ENCODE results near the gene CDR2L.

DNA sequence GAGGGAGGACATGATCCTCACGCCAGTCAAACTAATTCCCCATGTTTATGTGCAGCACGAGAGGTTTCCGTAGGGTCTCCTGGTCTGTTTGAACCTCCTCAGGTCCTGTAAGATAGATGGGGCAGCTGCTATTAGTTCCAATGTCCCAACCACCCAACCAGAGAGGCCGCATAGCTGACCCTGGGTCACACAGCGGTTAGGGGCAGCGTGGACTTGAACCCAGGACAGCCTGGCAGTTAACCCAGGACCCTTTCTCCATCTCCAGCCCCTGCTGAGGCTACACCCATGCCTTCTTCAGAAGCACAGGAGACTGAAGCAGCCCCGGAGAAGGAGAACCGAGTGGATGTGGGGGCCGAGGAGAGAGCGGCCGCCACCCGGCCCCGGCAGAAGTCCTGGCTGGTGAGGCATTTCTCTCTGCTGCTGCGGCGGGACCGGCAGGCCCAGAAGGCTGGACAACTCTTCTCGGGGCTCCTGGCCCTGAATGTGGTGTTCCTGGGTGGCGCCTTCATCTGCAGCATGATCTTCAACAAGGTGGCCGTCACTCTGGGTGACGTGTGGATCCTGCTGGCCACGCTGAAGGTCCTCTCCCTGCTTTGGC is 46.2 kb upstream of the CDR2L start:
- TF ChIP-seq POLR2A (IDR thresholded peaks at IDR 0.05; ENCODE audit: low read length) (no peak), MAZ (IDR thresholded peaks at IDR 0.05; ENCODE audit: borderline replicate concordance, low read depth, low read length) (no peak), NFE2L2 (conservative IDR thresholded peaks at IDR 0.05; ENCODE audit: low read length) (no peak), CHD4 (IDR thresholded peaks at IDR 0.05; ENCODE audit: borderline replicate concordance) (no peak), EP300 (IDR thresholded peaks at IDR 0.05) (no peak), CEBPB (IDR thresholded peaks at IDR 0.05) (no peak), RCOR1 (IDR thresholded peaks at IDR 0.05; ENCODE audit: low read depth, low read length) (no peak)
- TF ChIP-seq, protein P1, sequence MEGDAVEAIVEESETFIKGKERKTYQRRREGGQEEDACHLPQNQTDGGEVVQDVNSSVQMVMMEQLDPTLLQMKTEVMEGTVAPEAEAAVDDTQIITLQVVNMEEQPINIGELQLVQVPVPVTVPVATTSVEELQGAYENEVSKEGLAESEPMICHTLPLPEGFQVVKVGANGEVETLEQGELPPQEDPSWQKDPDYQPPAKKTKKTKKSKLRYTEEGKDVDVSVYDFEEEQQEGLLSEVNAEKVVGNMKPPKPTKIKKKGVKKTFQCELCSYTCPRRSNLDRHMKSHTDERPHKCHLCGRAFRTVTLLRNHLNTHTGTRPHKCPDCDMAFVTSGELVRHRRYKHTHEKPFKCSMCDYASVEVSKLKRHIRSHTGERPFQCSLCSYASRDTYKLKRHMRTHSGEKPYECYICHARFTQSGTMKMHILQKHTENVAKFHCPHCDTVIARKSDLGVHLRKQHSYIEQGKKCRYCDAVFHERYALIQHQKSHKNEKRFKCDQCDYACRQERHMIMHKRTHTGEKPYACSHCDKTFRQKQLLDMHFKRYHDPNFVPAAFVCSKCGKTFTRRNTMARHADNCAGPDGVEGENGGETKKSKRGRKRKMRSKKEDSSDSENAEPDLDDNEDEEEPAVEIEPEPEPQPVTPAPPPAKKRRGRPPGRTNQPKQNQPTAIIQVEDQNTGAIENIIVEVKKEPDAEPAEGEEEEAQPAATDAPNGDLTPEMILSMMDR (IDR thresholded peaks at IDR 0.05), result no peak

All from A549 (cell line).